Body of pancreas (tissue), 4 donors: ENCODE results near the gene MON1B. TPM values are rescaled to one million over a fixed set of nuclear protein-coding genes. Genes with fewer than 3 reads are reported as not detected.
"Not testable (repeated sequence)": the region's sequence is repeated elsewhere in the genome, so short reads cannot be mapped to it uniquely, and the experiment has no call there.

ENCODE experiments used
- ATAC-seq: fragments of 150-250 bp; one replicate; pipeline ENCODE4 v1.9.1; 2016
- DNase-seq, 4 donors: peaks; one replicate each; pipeline ENCODE4 v3.0.0-alpha.2; 2019
- H3K27ac ChIP-seq, 4 donors: fragments of 200-600 bp; sonication (generic); 1 replicate in 3 of 4; 2 replicates in 1 of 4; pipeline versions ENCODE4 v1.5.1 to v1.6.1; 2016 to 2019; ENCODE audit warnings: mild to moderate bottlenecking in 1 of 4, mixed read lengths in 1 of 4, moderate library complexity in 1 of 4
- H3K27me3 ChIP-seq, 2 donors: fragments of 200-600 bp; sonication (generic); one replicate each; pipeline ENCODE4 v1.6.0; 2016; ENCODE audit warnings: mild to moderate bottlenecking in 1 of 2
- H3K36me3 ChIP-seq, 2 donors: fragments of 200-600 bp; sonication (generic); replicated peaks in 1 of 2; 2 replicates each; pipeline ENCODE4 v1.5.1; 2016; ENCODE audit warnings: low read depth in 2 of 2; ENCODE audit not compliant: insufficient read depth in 1 of 2
- H3K4me1 ChIP-seq: fragments of 200-600 bp; sonication (generic); one replicate; pipeline ENCODE4 v1.6.0; 2016
- H3K4me3 ChIP-seq, 2 donors: fragments of 200-600 bp; sonication (generic); 1 replicate in 1 of 2; 2 replicates in 1 of 2; pipeline ENCODE4 v1.5.1; 2016 to 2019
- H3K9me3 ChIP-seq, 3 donors: fragments of 200-600 bp; sonication (generic); 1 replicate in 2 of 3; 2 replicates in 1 of 3; pipeline ENCODE4 v1.5.1; 2016
- CTCF ChIP-seq, 7 experiments: fragments of 450-650 bp in 4 of 7; fragments of 200-600 bp in 3 of 7; sonication (generic) in 3 of 7; IDR thresholded peaks; one replicate each; pipeline ENCODE4 v1.5.1; 2016 to 2019; ENCODE audit warnings: antibody characterized with exemption in 7 of 7
- POLR2A ChIP-seq, 3 donors: fragments of 450-650 bp; IDR thresholded peaks; one replicate each; pipeline ENCODE4 v1.6.1; 2016; ENCODE audit warnings: antibody characterized with exemption in 3 of 3, mild to moderate bottlenecking in 2 of 3
- WGBS, 2 donors: methylation state at CpG; one replicate each; pipeline ENCODE4 v1.1.5; 2017; 5-methylcytosine and 5-hydroxymethylcytosine counted together
- intact Hi-C: fragments of 100-400 bp; cut with DNase I; formaldehyde crosslinking; loops from one replicate; pipeline ENCODE4 v1.15.1; 2023
- total RNA-seq, 2 donors: library from RNA; depleted of rRNA; stranded (reverse); fragments of >200 nt; gene quantifications; one replicate each; pipeline ENCODE4 v1.1.0, GENCODE V29; 2016

The MON1B gene
- total RNA-seq, 2 donors from 2014 or later: 15.6 to 22.4 TPM

- no peak overlapping the region for H3K4me3 ChIP-seq
- H3K4me1 ChIP-seq: no peaks in the 10 kb centered on the region
- no peaks in the 10 kb centered on the region for H3K9me3 ChIP-seq
- no peak for DNase-seq
- H3K27me3 ChIP-seq: no peaks in the 10 kb centered on the region
- no peak for ATAC-seq
- WGBS, 2 donors: 67 to 83% methylated on average over 1 of the region's 1 CpG
- no peaks in the 10 kb centered on the region for H3K36me3 ChIP-seq
- intact Hi-C loops: no loop called here
- TF ChIP-seq CTCF (IDR thresholded peaks at IDR 0.05): no peak
- TF ChIP-seq POLR2A (IDR thresholded peaks at IDR 0.05): no peak
- H3K27ac ChIP-seq: no peak overlapping the region
These were observed 7.9 kb upstream of the MON1B start for GRCh38 chr16:77183137-77183536.

DNA sequence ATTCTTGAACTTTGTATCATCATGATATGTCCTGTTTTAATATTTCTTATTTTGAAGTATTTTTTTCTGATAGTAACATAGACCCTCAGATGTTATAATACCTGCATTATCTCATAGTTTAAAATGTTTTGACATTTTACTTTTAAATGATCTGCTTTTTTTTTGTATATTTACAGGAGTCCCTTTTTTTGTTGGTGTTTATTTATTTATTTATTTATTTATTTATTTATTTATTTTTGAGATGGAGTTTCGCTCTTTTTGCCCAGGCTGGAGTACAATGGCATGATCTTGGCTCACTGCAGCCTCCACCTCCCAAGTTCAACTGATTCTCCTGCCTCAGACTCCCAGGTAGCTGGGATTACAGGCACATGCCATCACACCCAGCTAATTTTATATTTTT lies 4.7 kb upstream of the MON1B start:
- WGBS, 2 donors: 89 to 100% methylated on average over 1 of the region's 1 CpG
- H3K36me3 ChIP-seq, H3K9me3 ChIP-seq, ATAC-seq, H3K27ac ChIP-seq, intact Hi-C loops, H3K4me3 ChIP-seq, H3K27me3 ChIP-seq, H3K4me1 ChIP-seq, DNase-seq: not testable (repeated sequence)

GRCh38 chr16:77190190-77190477 lies 856 bp upstream of the MON1B start:
- DNase-seq (no peak), ATAC-seq (no peak)
- 0% methylated on average over 18 to 19 of the region's 19 CpGs for WGBS, 2 donors
- Histone ChIP-seq H3K4me1 (peaks cover 18% of the 10 kb centered on the region), H3K36me3 (peaks cover 0 to 8% of the 10 kb centered on the region in 2 donors), H3K27me3 (no peaks in the 10 kb centered on the region), H3K27ac (peak overlapping the region; percentile 84 to 99 (median 96)), H3K4me3 (peak overlapping the region; percentile 46 to 55), H3K9me3 (no peaks in the 10 kb centered on the region)
- TF ChIP-seq CTCF (IDR thresholded peaks at IDR 0.05) (no peak), POLR2A (IDR thresholded peaks at IDR 0.05) (no peak)
- intact Hi-C loops: no loop called here

- peak in 1 of 7 experiments; percentile 3 for TF ChIP-seq CTCF (IDR thresholded peaks at IDR 0.05)
- no peak for TF ChIP-seq POLR2A (IDR thresholded peaks at IDR 0.05)
- Histone ChIP-seq H3K27me3 (no peaks in the 10 kb centered on the region), H3K9me3 (no peaks in the 10 kb centered on the region), H3K4me3 (peak overlapping the region; percentile 90 to 93), H3K4me1 (peaks cover 18% of the 10 kb centered on the region), H3K27ac (peak overlapping the region; percentile 84 to 99 (median 96)), H3K36me3 (peaks cover 0 to 17% of the 10 kb centered on the region in 2 donors)
- peak in 2 of 4 donors; percentile 33 to 35 for DNase-seq
- ATAC-seq: no peak
- WGBS, 2 donors: 2 to 5% methylated on average over 23 to 24 of the region's 24 CpGs
- intact Hi-C loops: no loop called here
These were observed 424 bp downstream of the MON1B start for GRCh38 chr16:77191259-77191969.

DNA sequence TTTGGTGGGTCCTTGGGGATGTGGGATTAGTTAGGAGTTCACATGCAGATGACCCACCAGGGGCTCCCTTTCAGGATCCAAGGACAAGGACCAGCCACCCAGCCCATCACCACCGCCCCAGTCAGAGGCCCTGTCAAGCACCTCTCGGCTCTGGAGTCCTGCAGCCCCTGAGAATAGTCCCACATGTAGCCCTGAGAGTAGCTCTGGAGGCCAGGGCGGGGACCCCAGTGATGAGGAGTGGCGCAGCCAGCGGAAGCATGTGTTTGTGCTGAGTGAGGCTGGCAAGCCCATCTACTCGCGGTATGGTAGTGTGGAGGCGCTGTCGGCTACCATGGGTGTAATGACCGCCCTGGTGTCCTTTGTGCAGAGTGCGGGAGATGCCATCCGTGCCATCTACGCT lies 2.4 kb downstream of the MON1B start:
- DNase-seq (no peak), ATAC-seq (no peak)
- Histone ChIP-seq H3K4me1 (peaks cover 18% of the 10 kb centered on the region), H3K27me3 (no peaks in the 10 kb centered on the region), H3K36me3 (peaks cover 0 to 25% of the 10 kb centered on the region in 2 donors), H3K27ac (no peak overlapping the region), H3K4me3 (no peak overlapping the region), H3K9me3 (no peaks in the 10 kb centered on the region)
- TF ChIP-seq CTCF (IDR thresholded peaks at IDR 0.05) (no peak), POLR2A (IDR thresholded peaks at IDR 0.05) (no peak)
- intact Hi-C loops: no loop called here
- WGBS, 2 donors: 90 to 100% methylated on average over 1 to 13 of the region's 13 CpGs
